HG03558 (cell line): ENCODE data around the gene NHERF2.

Source experiments
- ATAC-seq: cut with Tn5 transposase; IDR thresholded peaks from one replicate; pipeline ENCODE4 v1.9.1; 2021; ENCODE audit warnings: moderate number of reproducible peaks; ENCODE audit not compliant: unreplicated experiment; ENCODE audit errors: extremely low read depth

Gene NHERF2

DNA sequence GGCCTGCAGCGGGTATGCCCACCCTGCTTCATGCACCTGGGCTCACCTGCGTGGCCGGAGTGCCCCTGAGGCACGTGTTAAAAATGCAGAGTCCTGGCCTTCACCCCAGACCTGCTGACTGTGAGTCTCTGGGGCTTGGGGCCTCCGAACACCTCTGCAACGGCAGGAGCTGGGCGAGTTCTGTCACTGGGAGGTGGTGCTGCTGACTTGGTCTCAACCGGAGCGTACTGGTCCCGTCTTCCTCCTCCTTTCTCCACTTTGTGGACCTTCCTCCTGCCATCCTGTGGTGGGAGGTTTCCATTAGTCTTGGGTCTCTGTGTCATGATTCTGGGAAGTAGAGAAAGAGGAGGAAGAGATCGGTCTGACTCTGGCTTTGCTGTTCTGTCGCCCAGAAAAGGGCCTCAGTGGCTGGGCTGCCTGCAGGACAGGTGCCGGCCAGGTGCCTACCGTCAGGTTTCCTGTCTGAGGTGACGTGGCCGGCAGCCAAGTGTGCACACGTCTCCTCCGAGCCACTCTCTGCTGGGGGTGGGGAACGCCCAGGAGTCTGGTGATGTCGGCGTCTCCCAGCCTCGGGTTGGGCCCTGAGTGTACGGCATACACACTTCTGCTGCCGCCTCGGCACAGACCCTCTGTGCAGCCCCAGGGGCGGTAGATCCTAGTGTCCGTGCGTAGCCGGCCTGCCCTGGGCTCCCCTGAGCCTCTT is 28.0 kb downstream of the NHERF2 start:
- no peak for ATAC-seq

DNA sequence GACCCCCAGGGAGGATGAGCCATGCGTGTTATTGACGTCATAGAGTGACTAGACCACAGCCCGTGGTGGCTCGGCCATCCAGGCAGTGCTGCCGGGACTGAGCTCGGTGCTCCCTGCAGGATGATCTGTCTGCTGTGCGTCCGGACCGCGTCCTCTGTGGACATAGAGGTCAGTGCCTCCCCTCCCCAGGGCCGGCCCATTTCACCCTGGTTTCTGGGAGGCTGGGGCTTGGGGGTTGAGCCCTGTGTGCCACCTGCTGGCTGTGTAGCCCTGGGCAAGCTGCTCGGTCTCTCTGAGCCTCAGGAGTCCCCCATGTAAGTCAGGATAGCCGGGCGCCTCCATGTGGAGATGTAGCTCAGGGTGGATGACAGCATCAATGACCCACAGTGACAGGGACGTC is 29.4 kb downstream of the NHERF2 start:
- no peak for ATAC-seq

DNA sequence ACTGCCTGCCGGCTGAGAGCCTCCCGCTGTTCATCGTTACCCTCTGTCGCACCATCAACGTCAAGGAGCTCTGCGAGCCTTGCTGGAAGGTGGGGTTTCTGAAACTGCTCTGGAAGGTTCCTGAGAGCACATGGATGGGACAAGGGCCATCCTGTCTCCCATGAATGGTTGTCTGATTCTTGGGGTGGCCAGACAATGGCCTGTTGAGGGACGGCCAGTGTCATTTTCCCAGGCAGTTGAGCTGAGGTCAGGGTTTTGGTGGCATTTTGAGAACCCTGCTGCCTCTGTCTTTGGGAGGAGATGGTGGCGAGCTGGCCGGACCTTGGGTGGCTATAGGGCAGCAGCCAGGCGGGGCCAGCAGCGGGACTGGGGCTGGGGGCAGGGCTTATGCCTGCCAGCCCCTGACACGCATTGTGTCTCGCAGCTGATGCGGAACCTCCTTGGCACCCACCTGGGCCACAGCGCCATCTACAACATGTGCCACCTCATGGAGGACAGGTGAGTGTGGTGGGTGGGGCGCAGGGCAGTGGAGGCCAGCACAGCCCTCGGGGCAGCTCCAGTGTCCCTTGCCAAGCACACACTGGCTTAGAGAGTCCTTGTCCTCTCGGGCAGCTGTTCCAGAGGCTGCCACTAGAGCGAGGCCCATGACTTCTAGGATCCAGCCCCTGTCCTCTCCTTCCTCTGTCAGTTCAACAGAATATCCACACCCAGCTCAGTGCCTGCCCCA is 30.1 kb downstream of the NHERF2 start:
- no peak for ATAC-seq

GRCh38 chr16:2057438-2057837 is 30.7 kb downstream of the NHERF2 start:
- ATAC-seq, result no peak

DNA sequence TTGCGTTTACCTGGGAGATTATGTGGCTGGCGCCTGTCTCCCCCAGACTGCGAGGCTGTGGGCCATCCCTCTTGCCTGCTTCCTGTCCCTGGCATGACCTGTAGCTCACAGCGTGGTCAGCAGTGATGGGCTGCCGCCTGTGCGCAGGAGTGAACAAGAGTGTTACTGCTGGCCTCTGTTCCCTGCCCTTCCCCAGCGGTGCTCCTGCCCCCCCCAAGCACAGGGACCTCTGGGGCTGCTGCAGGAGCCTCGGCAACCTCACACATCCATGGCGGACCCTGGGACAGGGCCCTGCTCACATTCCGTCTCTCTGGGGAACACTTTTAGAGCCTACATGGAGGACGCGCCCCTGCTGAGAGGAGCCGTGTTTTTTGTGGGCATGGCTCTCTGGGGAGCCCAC is 31.7 kb downstream of the NHERF2 start:
- no peak for ATAC-seq

- ATAC-seq, result no peak
These were observed 32.2 kb downstream of the NHERF2 start for GRCh38 chr16:2058872-2059271.

GRCh38 chr16:2060346-2060745 is 33.6 kb downstream of the NHERF2 start:
- ATAC-seq, result no peak

- no peak for ATAC-seq
These were observed 34.3 kb downstream of the NHERF2 start for GRCh38 chr16:2061023-2061422.

DNA sequence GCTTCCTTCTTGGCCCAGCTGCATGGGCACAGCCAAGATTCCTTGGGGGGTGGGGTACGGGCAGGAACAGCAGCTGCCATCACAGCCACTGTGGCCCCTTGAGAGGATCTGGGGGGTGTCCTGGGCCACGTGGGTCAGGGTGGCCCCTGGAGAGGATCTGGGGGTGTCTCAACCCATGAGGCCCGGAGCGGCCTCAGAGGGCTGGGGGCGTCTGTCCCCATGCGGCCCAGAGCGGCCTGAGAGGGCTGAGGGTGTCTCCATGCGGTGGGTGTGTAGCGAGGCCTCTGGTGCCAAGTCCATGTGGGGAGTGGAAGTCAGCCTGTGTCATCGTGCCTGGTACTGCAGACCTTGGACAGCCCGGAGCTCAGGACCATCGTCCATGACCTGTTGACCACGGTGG is 34.8 kb downstream of the NHERF2 start:
- no peak for ATAC-seq

- ATAC-seq, result no peak
These were observed 36.1 kb downstream of the NHERF2 start for GRCh38 chr16:2062801-2063200.

- ATAC-seq, result no peak
These were observed 37.2 kb downstream of the NHERF2 start for GRCh38 chr16:2063861-2064260.

- no peak for ATAC-seq
These were observed 37.8 kb downstream of the NHERF2 start for GRCh38 chr16:2064368-2064945.

DNA sequence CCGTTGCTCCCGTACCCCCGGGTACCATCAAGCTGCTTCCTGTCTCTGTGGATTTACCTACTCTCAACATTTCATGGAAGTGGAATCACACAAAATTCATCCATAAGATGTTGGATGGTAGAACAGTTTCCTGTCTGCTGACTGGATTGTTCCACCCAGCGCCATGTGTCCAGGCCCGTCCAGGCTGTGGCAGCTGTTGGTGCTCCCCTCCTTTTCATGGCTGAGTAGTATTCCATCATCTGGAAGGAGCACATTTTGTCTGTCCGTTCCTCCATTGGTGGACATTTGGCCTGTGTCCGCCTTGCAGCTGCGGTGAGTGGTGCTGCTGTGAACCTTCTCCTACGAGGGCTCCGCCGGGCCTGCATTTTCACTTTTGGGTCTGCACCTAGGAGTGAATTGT is 39.4 kb downstream of the NHERF2 start:
- ATAC-seq, result no peak

GRCh38 chr16:2070576-2071453 is 44.1 kb downstream of the NHERF2 start:
- ATAC-seq, result no peak

- ATAC-seq, result no peak
These were observed 44.9 kb downstream of the NHERF2 start for GRCh38 chr16:2071454-2072202.

- no peak for ATAC-seq
These were observed 46.2 kb downstream of the NHERF2 start for GRCh38 chr16:2072926-2073325.

- no peak for ATAC-seq
These were observed 47.4 kb downstream of the NHERF2 start for GRCh38 chr16:2074071-2074470.

- no peak for ATAC-seq
These were observed 48.9 kb downstream of the NHERF2 start for GRCh38 chr16:2075631-2076030.

GRCh38 chr16:2076072-2076865 is 49.6 kb downstream of the NHERF2 start:
- ATAC-seq, result no peak
